Ramos (cell line): ENCODE data around the gene OAF.
"Not testable (repeated sequence)": the region's sequence is repeated elsewhere in the genome, so short reads cannot be mapped to it uniquely, and the experiment has no call there.

Experiments used
- in situ Hi-C: fragments of 300-500 bp; cut with MboI; formaldehyde crosslinking; loops from one replicate; pipeline ENCODE4 v1.14.3; 2022; ENCODE audit warnings: low sequenced_read_pairs; ENCODE audit not compliant: unreplicated experiment

Gene OAF

GRCh38 chr11:120236169-120237107, 25.6 kb downstream of the OAF start:
- in situ Hi-C loops, result no loop called here

GRCh38 chr11:120238968-120239620, 28.3 kb downstream of the OAF start:
- in situ Hi-C loops, result no loop called here

DNA sequence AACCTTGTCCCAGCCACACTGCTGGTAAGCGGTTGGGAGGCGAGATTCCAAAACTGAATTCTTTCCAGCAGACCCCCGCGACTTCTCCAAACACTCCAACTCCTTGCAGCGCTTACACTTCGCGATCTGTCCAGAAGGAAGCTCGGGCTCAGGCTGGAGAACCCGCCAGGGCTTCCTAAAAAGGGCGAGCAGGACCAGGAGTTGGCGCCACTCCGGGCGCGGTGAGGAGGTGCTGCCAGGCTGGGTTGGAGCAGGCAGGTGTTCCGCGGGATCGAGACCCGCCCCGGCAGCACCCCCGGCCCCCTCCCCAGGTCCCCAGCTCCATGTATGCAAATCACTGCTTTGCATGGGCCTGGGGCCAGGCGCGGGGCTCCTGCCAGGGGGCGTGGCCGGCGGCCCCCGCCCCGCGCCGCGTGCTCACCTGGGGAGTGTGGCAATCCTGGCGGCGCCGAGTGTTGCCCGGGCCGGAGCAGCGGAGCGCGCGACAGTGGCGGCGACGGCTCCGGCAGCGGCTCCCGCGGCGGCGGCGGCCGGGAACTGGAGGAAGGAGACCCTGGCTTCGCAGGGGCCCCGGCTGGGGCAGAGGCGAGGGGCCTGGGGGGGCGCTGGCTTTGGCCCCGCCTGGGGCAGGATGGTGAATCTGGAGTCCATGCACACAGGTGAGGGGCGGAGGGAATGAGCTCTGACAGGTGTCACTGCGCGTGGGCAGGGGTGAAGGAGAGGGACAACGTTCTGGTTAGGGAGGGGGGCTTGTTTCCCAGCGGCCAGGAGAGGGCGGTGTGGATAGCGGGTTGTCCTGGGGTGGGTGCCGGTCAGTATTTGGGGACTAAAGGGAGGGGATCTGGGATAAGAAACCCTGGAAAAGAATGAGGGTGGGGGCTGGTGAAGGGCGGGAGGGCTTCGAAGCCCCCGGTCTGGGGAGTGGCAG, 29.1 kb downstream of the OAF start, which contains the start of gene POU2F3:
POU2F3 (plus strand) TSS at position 428 of the 928 bp plus-strand sequence; CDS start at position 632, 204 bp downstream.
- in situ Hi-C loops, result no loop called here

DNA sequence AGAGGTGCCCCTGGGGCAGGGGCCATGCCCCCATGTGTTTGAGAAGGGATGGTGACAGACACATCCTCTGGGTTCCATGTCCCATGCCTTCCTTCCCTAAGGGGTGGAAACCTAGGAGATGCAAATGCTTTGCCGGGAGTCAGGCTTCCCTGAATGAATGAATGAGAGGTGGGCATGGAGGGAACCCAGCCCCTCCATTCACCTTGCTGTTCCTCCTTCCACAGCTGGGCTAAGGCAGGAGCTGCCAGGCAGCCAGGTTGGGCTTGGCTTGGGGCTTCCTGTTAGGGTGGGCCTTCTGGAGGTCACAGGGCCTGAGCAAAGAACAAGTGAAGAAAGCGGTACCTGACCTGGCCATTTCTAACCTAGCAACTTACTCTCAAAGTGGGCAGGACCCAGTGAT, 30.0 kb downstream of the OAF start:
- in situ Hi-C loops, result no loop called here

- in situ Hi-C loops, result no loop called here
Observed at GRCh38 chr11:120241277-120241676, 30.4 kb downstream of the OAF start.

GRCh38 chr11:120243221-120243620, 32.4 kb downstream of the OAF start:
- in situ Hi-C loops, result no loop called here

DNA sequence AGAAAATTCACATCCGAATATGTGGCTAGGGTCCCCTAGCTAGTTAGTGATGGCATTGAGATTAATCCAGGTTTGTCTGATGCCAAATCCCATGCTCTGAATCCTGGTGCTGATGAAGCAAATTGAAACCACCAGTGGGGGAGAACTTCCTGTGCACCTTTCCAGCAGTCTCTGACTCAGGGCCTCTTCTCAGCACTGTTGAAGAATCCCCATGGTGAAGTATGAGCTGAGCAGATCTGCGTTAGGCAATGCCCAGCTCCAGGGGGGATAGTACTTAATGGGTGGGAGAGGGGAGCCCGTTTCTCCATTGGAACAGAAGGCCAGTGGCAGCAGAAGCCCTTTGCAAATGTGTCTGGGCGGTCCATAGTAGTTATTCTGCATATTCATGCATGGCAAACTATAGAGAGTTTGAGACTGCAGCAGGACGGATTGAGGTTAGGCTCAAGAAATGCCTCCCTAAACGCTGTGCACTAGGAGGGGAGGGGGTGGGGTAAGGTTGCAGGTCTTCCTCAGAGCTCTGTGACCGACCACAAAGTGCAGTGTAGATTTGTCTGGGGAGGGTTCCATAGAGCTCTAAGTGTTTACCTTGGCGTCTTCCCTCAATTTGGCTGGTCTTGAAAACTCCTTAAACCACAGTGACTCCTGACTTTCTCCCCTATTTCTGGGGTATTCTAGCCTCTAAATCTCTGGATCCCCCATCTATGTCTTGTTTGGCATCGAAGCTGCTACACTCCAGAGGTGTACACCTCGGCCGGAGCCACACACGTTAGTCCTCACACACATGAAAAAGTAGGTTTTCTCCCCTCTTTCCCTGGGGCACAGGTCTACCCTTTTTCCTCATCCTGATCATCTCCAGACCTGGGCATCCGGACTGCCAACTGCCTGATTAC, 33.9 kb downstream of the OAF start:
- in situ Hi-C loops, result no loop called here

DNA sequence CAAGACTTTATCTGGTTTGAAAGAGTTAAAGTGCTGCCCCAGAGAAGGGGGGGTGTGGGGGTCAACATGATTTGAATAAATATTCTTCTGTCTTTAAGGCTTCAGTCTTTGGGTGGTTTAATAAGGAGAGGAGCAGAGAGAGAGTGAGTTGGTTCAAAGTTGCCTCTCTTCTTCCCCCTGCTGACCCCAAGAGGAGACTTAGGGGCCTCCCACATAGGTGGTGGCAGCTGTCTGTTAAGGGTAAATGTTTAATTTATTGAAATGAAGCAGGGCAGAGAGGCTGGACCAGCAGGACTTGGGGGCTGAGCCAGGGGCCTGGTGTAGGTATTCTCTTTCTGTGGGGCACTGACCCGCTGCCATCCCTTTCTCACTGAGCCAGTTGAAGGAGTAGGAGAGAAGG, 34.6 kb downstream of the OAF start:
- in situ Hi-C loops, result no loop called here

DNA sequence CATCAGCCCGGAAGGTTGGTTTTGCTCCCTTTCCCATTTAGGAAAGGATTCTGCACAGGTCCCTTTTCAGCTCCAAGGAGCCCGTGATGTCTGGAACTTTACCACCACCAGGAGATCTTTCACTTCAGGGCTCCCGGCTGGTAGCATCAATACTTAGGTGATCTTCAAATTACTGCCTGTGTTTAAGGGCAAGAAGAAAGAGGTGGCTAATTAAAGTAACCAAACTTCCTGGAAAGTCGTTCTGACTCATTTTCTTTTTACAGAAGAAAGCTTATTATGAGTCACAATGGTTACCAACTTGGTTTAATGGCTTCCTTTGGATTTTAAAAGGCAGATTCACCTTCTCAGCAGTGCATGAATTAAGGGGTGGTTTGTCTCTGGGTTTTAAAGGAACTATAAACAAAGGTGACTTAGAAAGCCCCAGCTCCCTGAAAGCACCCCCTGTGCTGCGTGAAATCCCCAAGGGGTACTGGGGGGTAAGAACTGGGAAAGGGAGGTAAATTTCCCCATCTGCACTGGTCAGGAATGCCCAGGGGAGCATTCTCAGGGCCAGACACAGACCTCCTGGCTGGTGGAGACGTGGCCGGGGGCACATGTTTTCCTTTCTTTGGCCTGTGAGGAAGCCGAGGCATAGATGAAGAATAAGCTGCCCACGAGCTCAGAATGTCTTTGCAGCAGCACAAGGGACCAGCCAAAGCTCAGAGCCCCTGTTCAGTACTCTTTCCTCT, 37.9 kb downstream of the OAF start:
- in situ Hi-C loops, result no loop called here

GRCh38 chr11:120249279-120250262, 38.7 kb downstream of the OAF start:
- in situ Hi-C loops, result no loop called here

DNA sequence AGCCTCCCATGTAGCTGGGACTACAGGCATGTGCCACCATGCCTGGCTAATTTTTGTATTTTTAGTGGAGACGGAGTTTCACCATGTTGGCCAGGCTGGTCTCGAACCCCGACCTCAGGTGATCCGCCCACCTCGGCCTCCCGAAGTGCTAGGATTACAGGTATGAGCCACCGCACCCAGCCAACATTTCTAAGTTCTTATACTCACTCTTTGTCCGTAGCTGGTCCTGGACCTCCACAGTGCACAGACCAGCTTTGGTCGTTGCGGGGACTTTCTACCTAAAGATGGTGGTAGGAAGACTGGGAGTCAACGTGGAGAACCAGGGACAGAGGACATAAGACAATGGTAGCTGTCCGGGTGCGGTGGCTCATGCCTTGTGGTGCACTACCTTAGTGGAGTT, 42.5 kb downstream of the OAF start:
- in situ Hi-C loops, result not testable (repeated sequence)

GRCh38 chr11:120254788-120255518, 44.1 kb downstream of the OAF start:
- in situ Hi-C loops, result no loop called here

GRCh38 chr11:120255519-120255866, 44.7 kb downstream of the OAF start:
- in situ Hi-C loops, result no loop called here

- in situ Hi-C loops, result no loop called here
Observed at GRCh38 chr11:120256178-120256577, 45.3 kb downstream of the OAF start.

- in situ Hi-C loops, result no loop called here
Observed at GRCh38 chr11:120256779-120257178, 45.9 kb downstream of the OAF start.

DNA sequence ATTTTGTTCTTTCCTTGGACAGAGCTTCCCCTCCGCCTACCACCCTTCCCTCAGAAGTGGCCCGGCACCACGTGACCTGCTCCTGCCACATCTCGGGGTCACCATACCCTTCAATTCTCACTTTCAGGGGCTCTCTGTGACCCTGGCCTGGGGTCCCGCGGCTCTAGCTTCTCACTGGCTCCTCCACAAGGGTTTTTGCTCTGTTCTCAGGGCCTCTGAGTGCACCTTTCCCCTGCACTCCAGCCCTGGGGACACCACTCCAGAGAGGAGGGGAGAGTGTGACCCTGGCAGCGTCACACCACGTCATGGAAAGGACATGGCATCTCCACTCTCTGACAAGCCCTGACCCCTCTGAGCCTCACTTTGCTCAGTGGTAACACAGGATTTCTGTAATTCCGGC, 46.5 kb downstream of the OAF start:
- in situ Hi-C loops, result no loop called here

DNA sequence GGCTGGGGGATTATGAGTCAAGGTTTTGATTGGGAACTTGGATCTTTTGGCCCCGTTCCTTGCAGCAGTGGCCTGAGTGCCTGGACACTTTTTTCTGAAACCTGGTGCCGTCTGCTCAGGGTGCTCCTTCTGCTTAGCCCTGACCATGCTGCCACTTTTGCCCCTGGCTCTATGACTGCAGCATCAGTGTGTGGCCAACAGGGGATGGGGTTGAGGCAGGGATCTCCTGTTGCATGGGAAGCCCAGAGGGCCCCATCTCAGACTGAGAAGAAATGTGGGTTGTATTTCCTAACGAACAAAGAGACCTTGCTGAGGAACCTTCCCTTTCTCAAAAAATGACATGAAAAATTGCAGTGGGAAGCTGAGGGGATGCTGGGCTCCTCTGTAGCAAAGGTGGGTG, 47.8 kb downstream of the OAF start:
- in situ Hi-C loops, result no loop called here
